A549 (cell line): Measurements from ENCODE around the gene AP1M1.

ENCODE experiments used
- CHD2 ChIP-seq: fragments of 150-350 bp; IDR thresholded peaks from 2 replicates; pipeline ENCODE4 v1.6.1; 2014; ENCODE audit warnings: low read length; ENCODE audit not compliant: partially characterized antibody
- TF ChIP-seq, protein P1 (sequence below): fragments of >200 bp; sonication (Bioruptor Twin); formaldehyde crosslinking; IDR thresholded peaks from 3 replicates; pipeline ENCODE4 v1.5.1; 2016

DNA sequence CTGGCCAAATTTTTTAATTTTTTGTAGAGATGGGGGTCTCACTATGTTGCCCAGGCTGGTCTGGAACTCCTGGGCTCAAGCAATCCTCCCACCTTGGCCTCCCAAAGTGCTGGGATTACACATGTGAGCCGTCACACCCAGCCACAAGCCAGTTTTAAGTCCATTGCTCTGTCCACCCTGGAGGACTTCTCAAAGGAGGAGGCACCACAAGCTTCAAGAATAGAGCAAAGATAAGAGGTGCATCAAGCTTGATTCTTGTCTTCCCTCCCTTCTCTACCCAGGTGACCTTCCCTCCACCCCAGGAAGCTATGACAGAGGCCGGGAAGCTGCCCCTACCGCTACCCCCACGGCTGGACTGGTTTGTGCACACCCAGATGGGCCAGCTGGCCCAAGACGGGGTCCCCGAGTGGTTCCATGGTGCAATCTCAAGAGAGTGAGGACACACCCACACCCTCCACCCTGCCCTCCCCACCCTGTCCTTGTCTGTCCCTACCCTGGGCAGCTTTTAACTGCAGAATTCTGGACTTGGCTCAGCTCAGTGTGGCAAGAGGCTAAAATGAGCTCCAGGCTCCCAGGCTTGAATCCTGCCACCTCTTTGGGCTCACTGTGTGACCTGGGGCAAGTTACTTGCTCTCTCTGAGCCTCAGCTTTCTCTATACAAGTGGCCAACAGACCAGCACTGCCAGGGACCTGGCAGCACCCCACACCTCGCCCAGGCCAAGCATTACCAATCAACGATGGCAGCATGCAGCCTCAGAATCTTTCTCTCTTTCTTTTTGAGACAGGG, 49.1 kb upstream of the AP1M1 start:
- TF ChIP-seq, protein P1, sequence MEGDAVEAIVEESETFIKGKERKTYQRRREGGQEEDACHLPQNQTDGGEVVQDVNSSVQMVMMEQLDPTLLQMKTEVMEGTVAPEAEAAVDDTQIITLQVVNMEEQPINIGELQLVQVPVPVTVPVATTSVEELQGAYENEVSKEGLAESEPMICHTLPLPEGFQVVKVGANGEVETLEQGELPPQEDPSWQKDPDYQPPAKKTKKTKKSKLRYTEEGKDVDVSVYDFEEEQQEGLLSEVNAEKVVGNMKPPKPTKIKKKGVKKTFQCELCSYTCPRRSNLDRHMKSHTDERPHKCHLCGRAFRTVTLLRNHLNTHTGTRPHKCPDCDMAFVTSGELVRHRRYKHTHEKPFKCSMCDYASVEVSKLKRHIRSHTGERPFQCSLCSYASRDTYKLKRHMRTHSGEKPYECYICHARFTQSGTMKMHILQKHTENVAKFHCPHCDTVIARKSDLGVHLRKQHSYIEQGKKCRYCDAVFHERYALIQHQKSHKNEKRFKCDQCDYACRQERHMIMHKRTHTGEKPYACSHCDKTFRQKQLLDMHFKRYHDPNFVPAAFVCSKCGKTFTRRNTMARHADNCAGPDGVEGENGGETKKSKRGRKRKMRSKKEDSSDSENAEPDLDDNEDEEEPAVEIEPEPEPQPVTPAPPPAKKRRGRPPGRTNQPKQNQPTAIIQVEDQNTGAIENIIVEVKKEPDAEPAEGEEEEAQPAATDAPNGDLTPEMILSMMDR = no peak
- no peak for TF ChIP-seq CHD2
